ENCODE measurements around the gene DKK3.

Gene DKK3

DNA sequence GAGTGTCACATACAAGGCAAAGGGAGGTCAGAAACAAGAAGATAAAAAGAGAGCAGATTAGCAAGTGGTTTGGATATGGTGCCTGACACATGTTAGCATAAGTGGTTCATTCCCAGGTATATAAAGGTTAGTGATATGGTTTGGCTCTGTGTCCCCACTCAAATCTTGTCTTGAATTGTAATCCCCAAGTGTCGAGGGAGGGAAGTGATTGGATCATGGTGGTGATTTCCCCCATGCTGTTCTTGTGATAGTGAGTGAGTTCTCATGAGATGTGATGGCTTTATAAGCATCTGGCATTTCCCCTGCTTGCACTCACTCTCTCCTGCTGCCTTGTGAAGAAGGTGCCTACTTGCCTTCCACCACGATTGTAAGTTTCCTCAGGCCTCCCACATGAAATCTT is 12.1 kb upstream of the DKK3 start:
- DNase-seq (ENCODE audit: insufficient read length, low spot score): no peak
- FAIRE-seq: no peak
- no peak for TF ChIP-seq POLR2A (IDR thresholded peaks at IDR 0.05; ENCODE audit: low read depth, low read length)

DNA sequence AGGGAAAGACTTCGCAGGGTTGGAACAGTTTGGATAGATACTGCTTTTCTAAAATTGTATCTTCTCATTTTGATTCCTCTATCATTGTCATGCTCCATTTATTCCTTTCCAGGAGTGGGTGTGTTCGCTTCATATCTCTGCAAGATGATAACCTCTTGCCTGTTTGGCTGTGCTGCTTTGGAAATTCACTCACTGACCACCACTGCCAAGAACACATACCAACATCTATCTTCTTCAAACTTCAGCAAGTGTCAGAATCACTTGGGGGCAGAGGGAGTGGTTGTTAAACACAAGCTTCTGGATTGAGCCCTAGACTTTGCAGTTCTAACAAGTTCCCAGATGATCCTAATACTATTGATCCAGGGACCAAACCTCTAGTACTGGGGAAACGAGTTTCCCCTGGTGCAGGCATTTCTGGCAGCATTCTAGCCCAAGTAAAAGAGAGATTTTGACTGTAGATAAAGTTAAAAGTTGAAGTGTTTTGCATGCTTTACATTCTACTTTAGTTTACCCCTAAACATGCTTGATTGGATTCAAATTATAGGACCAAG is 11.5 kb upstream of the DKK3 start:
- FAIRE-seq (no peak), DNase-seq (ENCODE audit: insufficient read length, low spot score) (no peak)
- TF ChIP-seq POLR2A (IDR thresholded peaks at IDR 0.05; ENCODE audit: low read depth, low read length): no peak

DNA sequence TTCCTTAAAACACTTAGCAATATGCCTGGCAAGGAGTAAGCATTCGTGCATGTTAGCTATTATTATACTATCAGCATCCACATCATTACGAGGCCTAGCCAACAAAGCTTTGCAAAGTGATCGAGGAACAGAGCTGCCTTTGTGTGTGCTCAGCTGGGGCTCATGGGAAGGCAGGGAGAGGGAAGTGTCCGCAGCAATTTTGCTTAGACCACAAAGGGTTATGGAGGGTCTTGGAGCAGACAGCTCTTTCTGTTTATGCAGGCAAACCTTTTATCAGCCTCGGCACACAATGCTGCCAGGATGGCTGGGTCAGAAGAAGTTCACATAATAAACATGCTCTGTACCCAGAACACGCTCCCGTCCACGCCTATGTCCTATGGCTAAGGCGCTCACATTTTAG is 10.9 kb upstream of the DKK3 start:
- no peak for TF ChIP-seq POLR2A (IDR thresholded peaks at IDR 0.05; ENCODE audit: low read depth, low read length)
- FAIRE-seq (no peak), DNase-seq (ENCODE audit: insufficient read length, low spot score) (no peak)

DNA sequence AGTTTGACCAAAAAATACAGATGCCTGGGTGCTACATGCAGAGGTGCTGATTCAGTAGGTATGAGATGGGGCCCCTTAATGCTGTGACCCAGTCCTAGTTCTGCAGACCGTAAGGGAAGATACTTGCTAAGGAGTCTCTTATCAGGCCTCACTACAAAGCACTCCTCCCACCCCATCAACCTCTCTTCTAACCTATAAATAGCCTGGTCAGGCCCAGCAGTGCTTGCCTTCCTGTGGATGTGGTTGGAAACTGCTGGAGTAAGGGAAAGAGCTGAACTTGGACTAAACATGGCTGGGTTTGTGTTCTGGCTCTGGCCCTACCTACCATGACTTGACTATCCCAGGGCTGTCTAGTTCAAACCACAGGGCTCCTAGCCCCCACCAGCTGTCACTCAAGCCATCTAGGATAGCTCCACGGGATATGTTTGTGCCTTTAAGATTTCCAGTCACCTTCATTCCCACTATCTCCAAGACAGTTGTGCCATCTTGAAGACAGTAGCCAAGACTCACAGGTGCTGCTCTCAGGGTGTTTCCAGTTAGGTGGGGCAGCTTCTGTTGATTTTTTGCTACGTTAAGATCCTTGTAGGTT is 9.5 kb upstream of the DKK3 start:
- DNase-seq (ENCODE audit: insufficient read length, low spot score): no peak
- FAIRE-seq: no peak
- no peak for TF ChIP-seq POLR2A (IDR thresholded peaks at IDR 0.05; ENCODE audit: low read depth, low read length)

DNA sequence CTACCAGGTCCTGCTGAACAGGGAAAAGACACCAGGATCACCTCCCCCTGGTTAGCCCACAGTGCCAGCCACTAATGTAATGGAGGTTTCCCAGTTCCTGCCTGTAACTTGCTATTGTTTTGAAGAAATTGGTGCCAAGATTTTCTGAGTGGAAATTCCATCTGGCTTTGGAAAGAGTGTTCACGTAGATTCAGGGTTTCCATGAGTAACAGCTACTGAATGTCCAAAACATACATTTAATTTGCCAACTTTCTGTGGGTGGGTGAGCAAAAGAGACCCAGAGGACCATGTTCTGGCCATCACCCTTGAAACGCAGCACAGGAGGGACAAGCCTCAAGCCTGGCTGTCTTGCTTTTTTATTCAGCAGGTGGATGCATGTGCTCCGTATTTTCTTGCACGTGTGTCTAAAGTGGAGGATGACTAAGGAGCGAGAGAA is 8.8 kb upstream of the DKK3 start:
- FAIRE-seq (no peak), DNase-seq (ENCODE audit: insufficient read length, low spot score) (no peak)
- TF ChIP-seq POLR2A (IDR thresholded peaks at IDR 0.05; ENCODE audit: low read depth, low read length): no peak

DNA sequence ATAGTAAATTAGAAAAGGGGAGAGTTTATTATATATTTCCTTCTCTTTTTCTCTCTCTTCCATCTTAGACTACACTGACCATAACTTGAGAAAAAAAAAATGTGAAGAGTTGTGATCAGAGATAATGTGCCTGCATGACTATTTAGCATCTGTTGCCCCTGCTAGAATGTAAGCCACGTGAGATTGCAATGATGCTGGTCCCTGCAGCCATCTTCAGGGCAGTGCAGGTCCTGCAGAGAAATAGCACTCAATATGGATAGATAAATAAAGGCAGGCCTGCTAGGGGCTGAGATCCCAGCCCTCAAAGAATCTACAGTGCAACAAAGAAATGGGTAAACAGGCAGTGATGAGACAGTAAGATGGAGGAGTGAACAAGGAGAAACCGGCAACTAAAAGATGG is 7.8 kb upstream of the DKK3 start:
- FAIRE-seq: no peak
- TF ChIP-seq POLR2A (IDR thresholded peaks at IDR 0.05; ENCODE audit: low read depth, low read length): no peak
- no peak for DNase-seq (ENCODE audit: insufficient read length, low spot score)

DNA sequence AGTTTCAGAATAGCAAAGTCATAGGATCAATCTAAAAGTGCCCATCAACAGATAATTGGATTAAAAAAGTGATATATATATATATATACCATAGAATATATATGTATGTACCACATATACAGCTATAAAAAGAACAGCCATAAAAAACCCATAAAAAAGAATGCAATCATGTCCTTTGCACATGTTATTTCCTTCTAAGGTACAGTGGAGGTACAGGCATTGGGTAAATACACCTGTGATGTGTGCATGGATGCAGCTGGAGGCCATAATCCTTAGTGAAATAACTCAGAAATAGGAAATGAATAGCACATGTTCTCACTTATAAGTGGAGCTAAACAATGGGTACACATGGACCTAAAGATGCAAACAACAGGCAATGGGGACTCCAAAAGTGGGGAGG is 7.1 kb upstream of the DKK3 start:
- FAIRE-seq (no peak), DNase-seq (ENCODE audit: insufficient read length, low spot score) (no peak)
- TF ChIP-seq POLR2A (IDR thresholded peaks at IDR 0.05; ENCODE audit: low read depth, low read length): no peak

DNA sequence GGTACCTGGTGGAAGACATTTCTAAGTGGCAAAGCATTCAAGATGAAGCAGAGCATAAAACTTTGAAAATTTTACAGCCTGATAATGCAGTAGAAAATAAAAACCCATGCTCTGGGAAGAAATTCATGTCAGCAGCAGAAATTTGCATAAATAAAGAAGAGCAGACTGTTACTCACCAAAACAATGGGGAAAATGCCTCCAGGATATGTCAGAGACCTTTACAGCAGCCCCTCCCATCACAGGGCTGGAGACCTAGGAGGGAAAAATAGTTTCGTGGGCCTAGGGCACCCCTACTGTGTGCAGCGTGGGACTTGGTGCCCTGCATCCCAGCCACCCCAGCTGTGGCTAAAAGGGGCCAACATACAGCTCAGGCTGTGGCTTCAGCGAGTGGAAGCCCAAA is 5.4 kb upstream of the DKK3 start:
- DNase-seq (ENCODE audit: insufficient read length, low spot score) (no peak), FAIRE-seq (no peak)
- no peak for TF ChIP-seq POLR2A (IDR thresholded peaks at IDR 0.05; ENCODE audit: low read depth, low read length)

DNA sequence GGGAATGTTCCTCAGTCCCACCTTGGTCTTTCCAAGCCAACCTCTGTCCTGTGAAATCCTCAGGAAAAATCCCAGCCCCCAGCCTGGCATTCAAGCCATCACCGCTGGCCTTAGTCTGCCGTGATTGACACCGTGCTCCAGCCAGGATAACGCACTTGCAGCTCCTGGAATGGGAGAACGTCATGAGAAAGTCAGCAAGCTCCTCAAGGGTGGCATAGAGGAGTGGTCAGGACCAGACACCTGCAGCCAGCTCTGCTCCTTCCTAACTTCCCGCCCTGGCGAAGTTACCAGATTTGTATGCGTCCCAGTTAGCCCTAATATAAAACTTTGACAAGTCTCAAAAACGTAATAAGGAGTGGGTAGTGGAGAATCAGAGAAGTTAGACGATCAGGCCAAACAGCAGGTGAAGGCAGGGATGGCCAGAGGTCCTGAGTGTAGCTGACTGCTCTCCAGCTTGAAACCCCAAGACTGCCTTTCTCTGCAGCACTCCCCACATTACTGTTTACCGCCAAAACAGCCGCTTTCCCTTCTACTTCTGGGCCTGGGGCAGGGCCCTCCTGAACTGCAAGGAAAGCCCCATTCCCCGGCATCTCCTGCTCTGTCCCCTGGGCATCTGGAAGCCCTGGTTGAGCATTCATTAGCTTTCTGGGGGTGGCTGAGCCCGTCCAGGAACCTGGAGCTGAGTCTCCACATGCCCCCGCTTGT is 1.3 kb upstream of the DKK3 start:
- FAIRE-seq (no peak), DNase-seq (ENCODE audit: insufficient read length, low spot score) (no peak)

DNA sequence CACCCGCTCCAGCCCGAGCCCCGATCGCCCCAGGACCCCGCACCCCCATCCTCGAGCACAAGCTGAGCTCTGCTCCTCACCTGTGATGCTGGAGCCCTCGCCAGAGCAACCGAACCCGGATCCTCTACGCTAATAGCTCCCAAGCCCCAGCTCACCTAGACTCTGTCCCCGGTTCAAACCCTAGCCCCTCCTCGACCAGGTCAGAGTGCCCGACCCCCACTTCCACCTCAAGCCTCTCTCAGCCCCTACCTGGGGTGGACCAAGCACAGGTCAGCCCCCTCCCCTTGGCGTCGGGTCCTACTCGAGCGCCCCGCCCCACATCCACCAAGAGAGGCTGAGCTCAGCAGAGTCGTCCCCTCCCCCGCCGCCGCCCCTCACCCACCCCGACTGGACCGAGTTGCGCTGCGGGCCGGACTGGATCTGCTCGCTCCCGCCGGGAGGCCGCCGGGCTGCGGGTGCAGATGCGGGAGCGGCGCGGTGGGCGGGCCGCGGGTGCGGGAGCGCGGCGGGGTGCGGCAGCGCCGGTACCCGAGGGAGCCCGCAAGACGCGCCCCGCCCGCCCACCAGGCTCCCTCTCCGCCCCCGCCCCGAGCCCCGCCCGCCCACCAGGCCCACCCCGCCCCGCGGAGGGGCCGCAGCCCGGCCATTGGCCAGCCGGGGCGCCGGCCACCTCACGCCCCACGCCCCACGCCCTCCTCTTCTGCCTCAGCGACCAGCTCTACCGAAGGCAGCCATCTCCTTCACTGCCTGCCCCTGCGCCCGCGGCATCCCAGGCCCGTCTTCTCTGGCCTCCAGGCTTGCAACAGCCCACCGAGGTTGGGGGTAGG is 577 bp upstream of the DKK3 start:
- TF ChIP-seq POLR2A (IDR thresholded peaks at IDR 0.05; ENCODE audit: low read depth, low read length): peak; percentile 35
- DNase-seq (ENCODE audit: insufficient read length, low spot score): peak; percentile 86
- FAIRE-seq: no peak

More for the DNA sequence above, 1.3 kb upstream of the DKK3 start:
- TF ChIP-seq POLR2A (IDR thresholded peaks at IDR 0.05; ENCODE audit: low read depth, low read length): no peak

DNA sequence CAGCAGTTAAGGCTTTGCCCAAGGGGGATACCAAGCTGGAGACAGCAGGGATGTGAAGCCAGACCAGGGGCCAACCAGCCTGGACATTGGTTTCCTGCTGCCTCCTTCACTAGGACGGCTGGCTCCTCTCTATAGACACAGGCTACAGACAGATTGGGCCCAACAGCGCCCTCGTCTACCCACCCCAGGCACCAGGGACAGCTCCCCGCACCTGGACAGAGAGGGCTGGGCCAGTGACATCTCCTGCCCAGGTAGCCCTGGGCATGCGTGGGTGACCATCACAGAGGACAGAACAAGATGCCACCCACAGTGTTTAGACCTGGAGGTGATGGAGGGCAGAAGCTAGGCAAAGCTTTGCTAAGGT is 1.2 kb downstream of the DKK3 start:
- DNase-seq (ENCODE audit: insufficient read length, low spot score): no peak
- TF ChIP-seq POLR2A (IDR thresholded peaks at IDR 0.05; ENCODE audit: low read depth, low read length): 0 out of 2 replicates have a peak, but pooled peaks have one; percentile 9
- no peak for FAIRE-seq

DNA sequence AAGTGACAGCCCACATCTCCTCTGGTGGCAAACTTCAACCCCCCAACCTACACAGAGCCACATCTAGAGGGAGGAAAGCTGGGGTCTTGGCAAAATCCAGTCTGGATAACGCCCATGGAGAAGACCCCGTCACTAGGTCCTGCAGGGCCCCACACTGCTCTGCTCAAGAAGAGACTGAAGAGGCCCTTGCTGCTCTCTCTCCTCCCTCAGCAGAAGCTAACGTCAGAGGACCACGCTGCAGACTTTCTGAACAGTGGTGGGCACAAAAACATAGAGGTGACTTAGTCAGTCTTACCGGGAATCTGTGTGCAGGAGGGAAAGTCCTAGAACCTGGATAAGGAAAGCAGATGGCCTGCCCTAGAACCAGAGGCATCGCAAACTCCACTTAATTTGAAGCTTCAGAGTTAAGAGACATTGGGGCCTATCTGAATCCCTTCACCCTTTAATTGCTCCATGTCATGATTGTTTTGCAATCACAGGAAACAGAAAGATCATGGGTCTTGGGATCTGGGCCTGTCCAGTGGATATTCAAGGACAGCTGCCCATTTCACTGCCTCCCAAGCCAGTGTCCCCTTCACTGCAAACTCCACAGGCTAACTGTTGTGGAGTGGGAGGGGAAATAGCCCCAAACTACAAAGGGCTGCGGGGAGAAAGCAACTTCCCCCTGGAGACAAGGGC is 1.7 kb downstream of the DKK3 start:
- FAIRE-seq: no peak
- no peak for TF ChIP-seq POLR2A (IDR thresholded peaks at IDR 0.05; ENCODE audit: low read depth, low read length)
- no peak for DNase-seq (ENCODE audit: insufficient read length, low spot score)

DNA sequence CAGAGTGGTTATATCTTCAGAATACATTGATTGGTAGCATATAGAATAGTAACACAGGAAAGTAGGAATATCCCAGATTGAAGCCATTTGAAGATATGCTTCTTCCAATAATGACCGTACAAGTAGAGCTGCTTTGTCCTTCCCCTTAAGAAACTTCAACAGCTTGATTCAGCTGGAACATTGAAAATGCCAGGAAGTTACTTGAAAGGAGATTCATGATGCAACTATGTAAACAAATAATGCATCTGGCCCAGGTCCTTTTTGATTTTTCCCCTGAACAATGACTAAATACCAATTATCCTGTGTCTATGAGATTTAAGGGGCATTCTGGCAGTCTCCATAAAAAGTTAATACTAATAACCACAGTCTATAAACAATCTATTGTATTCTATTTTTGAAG is 3.0 kb downstream of the DKK3 start:
- TF ChIP-seq POLR2A (IDR thresholded peaks at IDR 0.05; ENCODE audit: low read depth, low read length): no peak
- DNase-seq (ENCODE audit: insufficient read length, low spot score): no peak

DNA sequence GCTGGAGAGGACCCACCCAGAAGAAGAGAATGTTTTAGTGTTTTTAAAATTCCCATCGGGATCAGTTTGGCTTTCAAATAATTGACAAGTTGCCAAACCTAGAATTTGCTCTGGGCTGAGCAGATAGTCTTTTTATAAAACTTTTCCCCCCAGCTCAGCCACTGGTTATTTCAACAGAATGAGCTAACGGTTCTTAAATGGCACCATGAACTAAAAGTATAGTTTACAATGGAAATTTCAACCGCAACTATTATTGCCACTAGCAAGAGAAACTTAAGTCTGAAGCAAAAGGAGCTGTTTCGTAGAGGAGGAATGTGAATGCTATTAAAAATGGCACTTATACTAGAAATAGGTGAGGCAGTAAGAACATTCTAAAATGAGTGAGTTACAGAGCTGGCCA is 3.4 kb downstream of the DKK3 start:
- FAIRE-seq (no peak), DNase-seq (ENCODE audit: insufficient read length, low spot score) (no peak)
- no peak for TF ChIP-seq POLR2A (IDR thresholded peaks at IDR 0.05; ENCODE audit: low read depth, low read length)

More for the DNA sequence above, 3.0 kb downstream of the DKK3 start:
- no peak for FAIRE-seq

Data from H54 (cell line).